ENCODE measurements around the gene MED20. TPM values are rescaled to one million over a fixed set of nuclear protein-coding genes. Genes with fewer than 3 reads are reported as not detected.

Gene MED20
- polyA plus RNA-seq, 1 donor (not counting 4 experiments of a cell fraction or from before 2014, with no cell fraction given): 37.5 TPM

DNA sequence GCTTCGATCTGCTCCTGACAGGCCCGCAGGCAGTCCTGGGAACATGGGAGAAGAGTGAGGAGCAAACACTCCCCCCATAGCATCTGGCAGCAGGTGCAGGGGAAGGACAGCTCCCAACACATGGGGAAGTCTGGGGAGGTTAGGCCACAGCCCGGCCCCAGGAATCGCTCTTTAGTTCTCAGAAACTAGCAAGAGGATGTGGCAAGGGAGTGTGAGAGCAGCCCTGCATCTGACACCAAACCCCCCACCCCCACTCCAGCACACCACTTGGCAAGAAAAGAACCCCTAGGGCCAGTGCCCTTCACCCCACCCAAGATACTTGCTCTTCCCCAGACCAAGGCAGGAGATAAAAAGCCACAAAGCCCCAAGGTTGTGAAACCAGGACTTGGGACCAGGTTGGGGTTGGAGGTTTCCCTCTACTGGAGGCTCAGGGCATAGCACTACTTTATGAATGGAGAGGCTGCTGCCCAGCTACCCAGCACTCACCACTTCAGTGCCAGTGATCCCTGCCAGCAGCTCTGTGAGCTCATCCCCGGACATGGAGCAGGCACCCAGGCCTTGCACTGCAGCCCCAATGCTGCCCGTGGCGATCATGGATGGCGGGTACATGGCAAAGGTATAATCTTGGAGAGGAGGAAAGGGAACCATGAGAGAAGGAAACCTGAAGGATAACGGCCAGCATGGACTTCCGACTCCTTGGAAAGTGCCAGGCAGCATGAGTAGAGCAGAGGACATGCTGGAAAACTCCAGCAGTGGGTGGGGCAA, 15.3 kb upstream of the MED20 start:
- Histone ChIP-seq H2AFZ (ENCODE audit: control insufficient read depth, low read length) (no peak overlapping the region), H3K27me3 (ENCODE audit: control insufficient read depth, extremely low read depth, insufficient read depth, low read length) (no peaks in the 10 kb centered on the region), H3K36me3 (ENCODE audit: control insufficient read depth in 2 of 2, extremely low read depth in 1 of 2, insufficient read depth in 2 of 2, low read length in 2 of 2) (peaks cover 36 to 42% of the 10 kb centered on the region in 2 experiments), H3K4me2 (ENCODE audit: control insufficient read depth, extremely low read depth, insufficient read depth, low read depth, low read length) (no peak overlapping the region), H3K9ac (ENCODE audit: control insufficient read depth, extremely low read depth, insufficient read depth, low read length) (no peak overlapping the region), H3K4me3 (ENCODE audit: control insufficient read depth in 2 of 3, extremely low read depth in 1 of 3, insufficient read depth in 2 of 3, low read depth in 1 of 3, low read length in 3 of 3) (no peak overlapping the region), H4K20me1 (ENCODE audit: control insufficient read depth, extremely low read depth, insufficient read depth, low read length) (no peaks in the 10 kb centered on the region), H3K79me2 (ENCODE audit: control insufficient read depth, insufficient read depth, low read length) (peaks cover 32% of the 10 kb centered on the region), H3K27ac (ENCODE audit: control insufficient read depth, insufficient read depth, low read length) (no peak overlapping the region), H3K9me3 (ENCODE audit: control insufficient read depth, low read depth, low read length) (no peaks in the 10 kb centered on the region), H3K9me1 (ENCODE audit: control insufficient read depth, extremely low read depth, insufficient read depth, low read length) (no peaks in the 10 kb centered on the region), H3K4me1 (ENCODE audit: control insufficient read depth, extremely low read depth, insufficient read depth, low read length) (peaks cover 23% of the 10 kb centered on the region)
- FAIRE-seq (peak; percentile 73), DNase-seq (ENCODE audit: low read depth, low spot score) (peak; percentile 41)
- dilution Hi-C loops (cut with MboI; ENCODE audit: extremely low pct_ligation_motif_present, low sequenced_read_pairs): no loop called here
- TF ChIP-seq CTCF (optimal IDR thresholded peaks at IDR 0.05 in 1 of 3, IDR thresholded peaks at IDR 0.05 in 1 of 3, conservative IDR thresholded peaks at IDR 0.05 in 1 of 3; ENCODE audit: extremely low read depth in 1 of 3, insufficient read depth in 2 of 3, low read length in 3 of 3) (peak; percentile 80 to 95 (median 90)), EZH2 (IDR thresholded peaks at IDR 0.05; ENCODE audit: low read length) (no peak)

DNA sequence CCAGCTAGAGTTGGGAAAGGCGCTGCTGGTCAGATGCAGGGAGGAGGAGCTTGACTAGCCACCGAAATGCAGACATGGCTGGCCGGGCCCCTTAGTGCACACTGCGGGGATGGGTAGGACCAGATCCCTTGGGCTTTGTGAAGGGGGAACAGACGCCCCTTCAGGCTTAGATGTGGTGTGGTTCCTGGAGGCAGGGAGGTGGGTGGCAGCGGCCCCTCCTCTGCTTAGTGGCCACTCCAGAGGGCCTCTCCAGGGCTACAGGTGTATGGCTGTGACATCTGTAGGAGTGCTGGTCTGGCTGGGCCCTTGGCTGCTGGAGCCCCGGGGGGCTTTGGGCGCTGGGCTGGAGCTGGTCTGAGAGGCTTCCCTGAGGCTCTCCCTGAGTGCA, 14.7 kb upstream of the MED20 start:
- no peak for TF ChIP-seq CTCF (optimal IDR thresholded peaks at IDR 0.05 in 1 of 3, IDR thresholded peaks at IDR 0.05 in 1 of 3, conservative IDR thresholded peaks at IDR 0.05 in 1 of 3; ENCODE audit: extremely low read depth in 1 of 3, insufficient read depth in 2 of 3, low read length in 3 of 3)
- no peak for TF ChIP-seq EZH2 (IDR thresholded peaks at IDR 0.05; ENCODE audit: low read length)
- Histone ChIP-seq H3K4me1 (ENCODE audit: control insufficient read depth, extremely low read depth, insufficient read depth, low read length) (peaks cover 23% of the 10 kb centered on the region), H3K27me3 (ENCODE audit: control insufficient read depth, extremely low read depth, insufficient read depth, low read length) (no peaks in the 10 kb centered on the region), H3K9me1 (ENCODE audit: control insufficient read depth, extremely low read depth, insufficient read depth, low read length) (no peaks in the 10 kb centered on the region), H3K36me3 (ENCODE audit: control insufficient read depth in 2 of 2, extremely low read depth in 1 of 2, insufficient read depth in 2 of 2, low read length in 2 of 2) (peaks cover 42 to 46% of the 10 kb centered on the region in 2 experiments), H2AFZ (ENCODE audit: control insufficient read depth, low read length) (no peak overlapping the region), H3K4me2 (ENCODE audit: control insufficient read depth, extremely low read depth, insufficient read depth, low read depth, low read length) (no peak overlapping the region), H3K9me3 (ENCODE audit: control insufficient read depth, low read depth, low read length) (no peaks in the 10 kb centered on the region), H4K20me1 (ENCODE audit: control insufficient read depth, extremely low read depth, insufficient read depth, low read length) (no peaks in the 10 kb centered on the region), H3K27ac (ENCODE audit: control insufficient read depth, insufficient read depth, low read length) (no peak overlapping the region), H3K4me3 (ENCODE audit: control insufficient read depth in 2 of 3, extremely low read depth in 1 of 3, insufficient read depth in 2 of 3, low read depth in 1 of 3, low read length in 3 of 3) (no peak overlapping the region), H3K9ac (ENCODE audit: control insufficient read depth, extremely low read depth, insufficient read depth, low read length) (no peak overlapping the region), H3K79me2 (ENCODE audit: control insufficient read depth, insufficient read depth, low read length) (peaks cover 26% of the 10 kb centered on the region)
- dilution Hi-C loops (cut with MboI; ENCODE audit: extremely low pct_ligation_motif_present, low sequenced_read_pairs): no loop called here
- DNase-seq (ENCODE audit: low read depth, low spot score) (no peak), FAIRE-seq (no peak)
